HG03442 (cell line): ENCODE results near the gene HYOU1.
"Not testable (repeated sequence)": the region's sequence is repeated elsewhere in the genome, so short reads cannot be mapped to it uniquely, and the experiment has no call there.

Source experiments
- ATAC-seq: cut with Tn5 transposase; IDR thresholded peaks from one replicate; pipeline ENCODE4 v1.9.1; 2021; ENCODE audit warnings: mild to moderate bottlenecking, moderate library complexity; ENCODE audit not compliant: unreplicated experiment

Gene HYOU1

DNA sequence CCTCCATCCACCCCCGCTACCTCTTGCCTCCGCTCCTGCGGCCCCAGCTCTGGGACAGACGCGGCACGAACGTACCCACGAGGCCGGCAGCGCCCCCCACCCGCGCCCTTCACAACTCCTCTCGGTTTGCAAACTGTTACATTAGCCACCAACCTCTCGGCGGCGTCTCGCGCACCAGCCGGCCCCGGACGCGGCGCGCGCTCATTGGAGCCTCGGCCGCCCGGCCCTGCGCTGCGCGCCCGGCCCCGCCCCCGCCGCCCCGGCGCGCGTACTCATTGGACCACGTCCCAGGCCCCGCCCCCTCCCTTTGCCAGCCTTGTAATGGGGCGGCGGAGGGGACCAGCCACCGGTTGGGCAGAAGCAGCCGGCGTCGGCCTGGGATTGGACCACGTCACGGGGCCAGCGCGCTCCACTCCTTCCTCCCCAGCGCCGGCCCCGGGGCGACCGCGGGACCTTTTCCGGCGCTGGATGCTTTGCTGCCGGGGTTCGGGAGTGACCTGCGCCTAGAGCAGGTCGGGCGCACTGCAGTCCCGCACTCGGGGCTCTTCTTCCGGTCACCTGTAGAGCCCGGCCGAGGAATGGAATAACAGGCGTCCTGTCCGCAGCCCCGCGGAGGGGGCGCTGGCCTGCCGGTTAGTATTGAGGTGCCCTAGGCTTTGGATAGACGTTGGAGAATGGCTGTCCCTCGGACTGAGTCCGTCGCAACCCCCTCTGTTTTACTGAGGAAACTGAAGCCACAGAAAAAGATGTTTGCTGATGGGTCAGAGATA, at the start of gene HYOU1:
HYOU1 (minus strand) TSS at position 206 of the 770 bp plus-strand sequence. CDS start 1,045 bp downstream, outside the sequence.
- ATAC-seq: peak; percentile 88

GRCh38 chr11:119103793-119104192, 46.8 kb upstream of the HYOU1 start:
- no peak for ATAC-seq

DNA sequence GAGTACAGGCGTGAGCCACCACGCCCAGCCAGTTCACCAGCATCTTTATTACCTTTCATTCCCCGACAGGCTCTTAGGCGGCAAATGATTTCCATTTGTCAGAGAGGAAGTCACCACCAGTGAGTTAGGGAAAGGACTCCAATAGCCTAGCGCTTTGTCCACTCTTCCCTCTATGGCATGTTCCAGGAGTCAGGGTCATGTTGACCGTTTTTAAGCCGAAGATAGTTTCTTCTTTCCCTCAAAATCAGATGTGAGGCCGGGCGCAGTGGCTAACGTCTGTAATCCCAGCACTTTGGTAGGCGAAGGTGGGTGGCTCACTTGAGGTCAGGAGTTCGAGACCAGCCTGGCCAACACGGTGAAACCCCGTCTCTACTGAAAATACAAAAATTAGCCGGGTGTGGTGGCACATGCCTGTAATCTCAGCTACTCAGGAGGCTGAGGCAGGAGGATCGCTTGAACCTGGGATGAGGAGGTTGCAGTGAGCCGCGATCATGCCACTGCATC, 46.2 kb upstream of the HYOU1 start:
- not testable (repeated sequence) for ATAC-seq

GRCh38 chr11:119101759-119102423, 44.9 kb upstream of the HYOU1 start, which contains the start of gene DPAGT1:
DPAGT1 (minus strand) TSS chr11:119101853; CDS start chr11:119101655, 198 bp downstream.
- ATAC-seq: peak; percentile 75

DNA sequence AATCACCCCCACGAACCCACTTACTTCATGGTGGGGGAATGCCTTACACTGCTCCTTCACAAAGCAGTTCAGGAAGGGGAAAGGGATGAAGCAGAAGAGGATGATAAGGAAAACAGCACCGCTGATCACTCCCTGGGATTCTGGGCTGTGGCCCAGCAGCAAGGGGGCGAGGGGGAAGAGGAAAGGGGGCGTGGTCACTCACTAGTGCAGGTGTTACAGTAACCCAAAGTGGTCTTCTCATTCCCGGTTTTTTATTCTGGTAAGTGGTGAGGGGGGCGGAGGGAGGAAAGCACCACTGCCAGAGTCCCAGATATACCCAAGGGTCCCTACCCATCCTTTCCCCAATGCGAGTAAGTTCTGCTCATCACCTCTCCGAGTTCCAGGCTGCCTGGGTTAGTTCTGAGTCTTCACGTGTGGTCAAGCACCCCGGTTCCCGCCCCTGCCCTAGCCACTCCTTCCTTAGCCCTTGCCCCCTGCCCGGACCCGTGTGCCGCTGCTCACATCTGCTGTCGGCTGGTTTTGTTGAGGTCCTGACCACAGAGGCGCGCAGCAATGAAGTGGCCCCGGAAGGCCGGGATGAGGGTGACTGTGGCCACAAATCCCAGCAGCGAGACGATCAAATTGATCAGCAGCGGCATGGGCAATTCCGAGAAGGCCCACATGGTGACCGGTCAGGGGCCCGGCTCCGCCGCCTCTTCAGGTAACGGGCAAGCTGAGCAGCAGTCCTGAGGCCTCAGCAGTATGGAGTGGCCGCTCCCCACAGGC, 44.2 kb upstream of the HYOU1 start:
- ATAC-seq: peak; percentile 2

GRCh38 chr11:119100246-119100970, 43.4 kb upstream of the HYOU1 start:
- ATAC-seq: no peak

DNA sequence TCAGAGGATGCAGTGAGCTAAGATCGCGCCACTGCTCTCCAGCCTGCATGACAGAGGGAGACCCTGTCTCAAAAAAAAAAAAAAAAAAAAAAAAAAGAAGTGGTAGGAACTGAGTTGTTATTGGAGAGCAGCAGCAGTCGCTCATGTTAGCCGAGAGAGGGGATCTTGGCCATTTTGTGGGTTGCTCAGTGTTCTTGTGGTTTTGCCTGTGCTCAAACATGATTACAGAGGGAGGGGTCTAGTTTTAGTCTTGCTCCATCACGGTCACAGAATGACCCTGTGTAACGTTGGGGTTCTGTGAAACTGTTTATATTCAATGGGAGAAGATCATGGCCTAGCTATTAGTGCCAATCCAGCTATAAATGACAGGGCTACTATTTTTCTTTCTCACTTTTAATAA, 42.7 kb upstream of the HYOU1 start:
- no peak for ATAC-seq

GRCh38 chr11:119095066-119095880, 38.3 kb upstream of the HYOU1 start:
- ATAC-seq: peak; percentile 84

GRCh38 chr11:119094816-119095065, 37.7 kb upstream of the HYOU1 start:
- ATAC-seq: peak; percentile 29

GRCh38 chr11:119093942-119094815, 37.2 kb upstream of the HYOU1 start:
- peak; percentile 5 for ATAC-seq

DNA sequence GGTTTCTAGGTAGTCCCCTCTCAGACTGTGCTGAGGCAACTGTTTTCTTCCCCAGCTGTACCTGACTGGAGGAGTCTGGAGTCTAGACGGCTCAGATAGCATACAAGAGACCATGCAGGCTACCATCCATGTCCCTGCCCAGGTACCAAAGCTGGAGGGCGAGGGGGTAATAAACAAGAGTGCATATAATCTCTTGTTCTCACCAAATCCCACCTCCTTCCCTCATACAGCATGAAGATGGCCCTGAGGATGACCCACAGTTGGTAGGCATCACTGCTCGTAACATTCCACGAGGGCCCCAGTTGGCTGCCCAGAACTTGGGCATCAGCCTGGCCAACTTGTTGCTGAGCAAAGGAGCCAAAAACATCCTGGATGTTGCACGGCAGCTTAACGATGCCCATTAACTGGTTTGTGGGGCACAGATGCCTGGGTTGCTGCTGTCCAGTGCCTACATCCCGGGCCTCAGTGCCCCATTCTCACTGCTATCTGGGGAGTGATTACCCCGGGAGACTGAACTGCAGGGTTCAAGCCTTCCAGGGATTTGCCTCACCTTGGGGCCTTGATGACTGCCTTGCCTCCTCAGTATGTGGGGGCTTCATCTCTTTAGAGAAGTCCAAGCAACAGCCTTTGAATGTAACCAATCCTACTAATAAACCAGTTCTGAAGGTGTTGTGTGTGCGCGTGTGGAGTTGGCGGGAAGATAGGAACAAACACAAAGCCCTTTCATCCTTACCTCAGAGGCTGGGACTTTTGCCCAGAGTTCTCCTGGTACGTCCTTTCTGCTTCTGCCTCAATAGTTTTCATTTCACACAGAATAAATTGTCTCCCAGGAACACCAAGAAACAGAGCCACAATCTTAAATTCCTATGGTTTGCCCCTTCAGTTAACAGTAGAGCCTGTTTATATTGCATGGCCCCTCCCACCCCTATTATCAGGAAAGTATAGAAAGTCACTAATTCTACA, 36.2 kb upstream of the HYOU1 start:
- no peak for ATAC-seq

DNA sequence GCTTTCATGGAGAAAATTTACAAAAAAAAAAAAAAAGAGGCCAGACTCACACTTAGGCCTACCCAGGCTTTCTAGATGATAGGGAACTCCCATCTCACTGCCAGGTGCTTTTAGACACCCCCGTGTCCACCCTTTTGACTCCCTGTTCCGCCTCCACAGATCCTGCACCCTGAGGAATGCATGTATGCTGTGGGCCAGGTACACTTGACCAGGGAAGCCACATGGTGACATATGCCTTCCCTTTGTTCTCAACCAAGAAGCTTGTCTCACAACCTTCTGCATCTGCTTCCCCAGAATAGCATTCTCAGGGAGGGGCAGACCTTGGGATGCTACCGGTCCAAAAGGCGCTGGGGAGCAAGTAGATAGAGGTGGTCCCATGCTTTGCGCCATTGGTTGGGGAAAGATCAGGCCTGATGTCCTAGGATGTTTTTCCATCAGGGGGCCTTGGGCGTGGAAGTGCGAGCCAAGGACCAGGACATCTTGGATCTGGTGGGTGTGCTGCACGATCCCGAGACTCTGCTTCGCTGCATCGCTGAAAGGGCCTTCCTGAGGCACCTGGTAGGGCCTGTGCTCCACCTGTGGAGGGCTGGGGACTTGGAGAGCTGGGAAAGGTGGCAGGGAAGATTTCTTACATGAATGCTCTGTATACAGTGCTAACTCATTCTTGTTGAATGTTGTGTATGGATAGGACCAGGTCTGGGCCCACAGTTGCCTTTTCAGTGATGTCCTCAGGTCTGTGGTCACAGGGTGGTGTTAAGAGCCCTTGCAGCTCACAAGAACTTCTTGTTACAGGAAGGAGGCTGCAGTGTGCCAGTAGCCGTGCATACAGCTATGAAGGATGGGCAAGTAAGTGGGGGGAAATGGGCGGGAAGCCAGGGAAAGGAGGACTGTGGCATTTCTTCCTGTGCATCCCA, 35.2 kb upstream of the HYOU1 start:
- no peak for ATAC-seq

DNA sequence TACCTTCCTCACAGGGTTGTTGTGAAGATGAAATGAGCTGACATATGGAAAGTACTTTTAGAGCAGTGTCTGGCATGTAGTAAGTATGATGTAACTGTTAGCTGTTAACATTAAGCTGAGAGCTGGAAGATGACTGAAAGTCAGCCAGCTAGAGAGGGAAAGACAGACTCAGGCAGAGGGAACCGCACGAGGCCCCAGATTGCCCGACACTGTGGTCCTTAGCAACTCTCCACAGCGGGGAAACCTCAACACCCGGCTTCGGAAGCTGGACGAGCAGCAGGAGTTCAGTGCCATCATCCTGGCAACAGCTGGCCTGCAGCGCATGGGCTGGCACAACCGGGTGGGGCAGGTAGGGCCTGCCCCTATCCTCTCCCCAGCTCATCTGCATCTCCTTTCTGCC, 34.2 kb upstream of the HYOU1 start:
- no peak for ATAC-seq

DNA sequence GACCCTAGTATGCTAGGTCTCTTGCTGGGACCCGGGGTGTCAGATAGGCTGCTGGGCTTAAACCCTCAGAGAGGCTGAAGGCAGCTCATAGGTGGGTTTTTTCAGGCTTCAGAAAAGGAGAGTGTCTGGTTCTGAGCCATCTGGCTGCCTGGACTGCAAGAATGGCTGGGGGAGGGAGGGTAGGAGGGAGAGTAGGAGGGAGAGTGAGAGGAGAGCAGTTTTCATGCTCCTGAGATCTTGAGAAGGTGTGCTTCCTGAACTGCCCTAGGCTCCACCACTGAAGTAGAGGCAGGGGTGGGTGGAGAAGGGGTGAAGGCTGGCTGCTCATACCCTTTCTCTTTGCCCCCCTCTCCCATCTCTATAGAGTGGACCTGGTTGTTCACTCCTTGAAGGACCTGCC, 32.3 kb upstream of the HYOU1 start:
- no peak for ATAC-seq

GRCh38 chr11:119088406-119088805, 31.4 kb upstream of the HYOU1 start:
- ATAC-seq: no peak

GRCh38 chr11:119087747-119088241, 30.8 kb upstream of the HYOU1 start:
- no peak for ATAC-seq

DNA sequence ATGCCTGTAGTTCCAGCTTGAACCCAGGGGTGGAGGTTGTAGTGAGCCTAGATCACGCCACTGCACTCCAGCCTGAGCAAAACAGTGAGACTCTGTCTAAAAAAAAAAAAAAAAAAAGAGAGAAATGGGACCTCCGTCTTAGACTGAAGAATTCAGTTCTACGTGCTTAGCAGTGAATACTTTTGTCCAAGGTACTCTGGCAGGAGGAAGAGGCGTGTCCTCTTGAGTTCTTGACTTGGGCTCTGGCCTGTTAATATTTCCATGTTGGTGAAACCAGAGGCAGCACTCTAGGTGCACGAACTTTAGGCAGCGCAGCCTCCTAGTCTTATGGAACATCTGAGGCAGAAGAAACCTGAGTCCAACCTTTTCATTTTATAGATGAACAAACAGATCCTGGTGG, 30.1 kb upstream of the HYOU1 start:
- no peak for ATAC-seq
